Left renal pelvis (tissue), 4 donors: ENCODE data around the gene SLC45A2. TPM values are rescaled to one million over a fixed set of nuclear protein-coding genes. Genes with fewer than 3 reads are reported as not detected.

Experiments used
- DNase-seq, 4 donors: peaks; one replicate each; pipeline ENCODE4 v3.0.0-alpha.2; 2013; ENCODE audit warnings: low read depth in 4 of 4, low spot score in 3 of 4
- polyA plus RNA-seq, 4 donors: library from polyadenylated mRNA; unstranded; fragments of 120-200 nt; gene quantifications; one replicate each; pipeline ENCODE4 v1.2.1, GENCODE V29; 2013; ENCODE audit not compliant: insufficient read length in 4 of 4

The SLC45A2 gene
- polyA plus RNA-seq, 4 donors, result 0.14 to 1.1 (median 0.38) TPM

- DNase-seq, result peak; percentile 87 to 94 (median 91)
These were observed 23.4 kb upstream of the SLC45A2 start, which contains the start of gene AMACR for GRCh38 chr5:34007621-34008600. AMACR (minus strand) TSS chr5:34008050; CDS start chr5:34008019, 31 bp downstream.

GRCh38 chr5:34007201-34007620, 22.7 kb upstream of the SLC45A2 start:
- DNase-seq, result no peak

GRCh38 chr5:34005681-34006080, 21.2 kb upstream of the SLC45A2 start:
- DNase-seq, result no peak

- DNase-seq, result no peak
These were observed 20.7 kb upstream of the SLC45A2 start for GRCh38 chr5:34005211-34005610.

GRCh38 chr5:34003941-34004340, 19.4 kb upstream of the SLC45A2 start:
- DNase-seq, result no peak

- DNase-seq, result no peak
These were observed 18.3 kb upstream of the SLC45A2 start for GRCh38 chr5:34002629-34003328.

GRCh38 chr5:34001241-34001841, 16.8 kb upstream of the SLC45A2 start:
- DNase-seq, result no peak

- DNase-seq, result no peak
These were observed 15.5 kb upstream of the SLC45A2 start for GRCh38 chr5:33999978-34000377.

GRCh38 chr5:33997331-33997983, 13.0 kb upstream of the SLC45A2 start:
- DNase-seq, result no peak

- DNase-seq, result no peak
These were observed 11.4 kb upstream of the SLC45A2 start for GRCh38 chr5:33995865-33996264.

GRCh38 chr5:33994845-33995244, 10.4 kb upstream of the SLC45A2 start:
- DNase-seq, result no peak

GRCh38 chr5:33992864-33993263, 8.4 kb upstream of the SLC45A2 start:
- no peak for DNase-seq

- DNase-seq, result no peak
These were observed 954 bp upstream of the SLC45A2 start for GRCh38 chr5:33985447-33985846.

GRCh38 chr5:33984178-33984577, 315 bp downstream of the SLC45A2 start:
- no peak for DNase-seq

GRCh38 chr5:33981408-33982162, 2.9 kb downstream of the SLC45A2 start:
- no peak for DNase-seq

- no peak for DNase-seq
These were observed 4.5 kb downstream of the SLC45A2 start for GRCh38 chr5:33980030-33980429.

GRCh38 chr5:33978306-33978705, 6.2 kb downstream of the SLC45A2 start:
- DNase-seq, result no peak

GRCh38 chr5:33976307-33976706, 8.2 kb downstream of the SLC45A2 start:
- DNase-seq, result no peak

GRCh38 chr5:33975852-33976251, 8.6 kb downstream of the SLC45A2 start:
- DNase-seq, result no peak

- DNase-seq, result no peak
These were observed 11.2 kb downstream of the SLC45A2 start for GRCh38 chr5:33973271-33973670.
